NCI-H2171 treated with DMSO at 0.1 percent for 48 hours (cell line): ENCODE results near the gene UGT1A8.
"Not testable (repeated sequence)": the region's sequence is repeated elsewhere in the genome, so short reads cannot be mapped to it uniquely, and the experiment has no call there.

ENCODE experiments used
- DNase-seq: peaks from one replicate; lab custom pipeline; 2025; lab: John Stamatoyannopoulos, UW

UGT1A8 gene

DNA sequence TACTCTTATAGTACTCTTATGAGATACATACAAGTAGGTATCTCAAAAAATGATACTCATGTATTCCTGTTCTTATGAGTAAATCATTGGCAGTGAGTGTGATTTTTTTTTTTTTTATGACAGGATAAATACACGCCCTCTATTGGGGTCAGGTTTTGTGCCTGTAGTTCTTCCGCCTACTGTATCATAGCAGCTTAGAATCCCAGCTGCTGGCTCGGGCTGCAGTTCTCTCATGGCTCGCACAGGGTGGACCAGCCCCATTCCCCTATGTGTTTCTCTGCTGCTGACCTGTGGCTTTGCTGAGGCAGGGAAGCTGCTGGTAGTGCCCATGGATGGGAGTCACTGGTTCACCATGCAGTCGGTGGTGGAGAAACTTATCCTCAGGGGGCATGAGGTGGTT, at the start of gene UGT1A8:
UGT1A8 (plus strand) TSS at position 158 of the 400 bp plus-strand sequence; CDS start at position 233, 75 bp downstream.
- not testable (repeated sequence) for DNase-seq

GRCh38 chr2:233571001-233571400, 46.4 kb upstream of the UGT1A8 start:
- no peak for DNase-seq

GRCh38 chr2:233571462-233571861, 46.0 kb upstream of the UGT1A8 start:
- no peak for DNase-seq

GRCh38 chr2:233572468-233572867, 45.0 kb upstream of the UGT1A8 start:
- peak; percentile 16 for DNase-seq

DNA sequence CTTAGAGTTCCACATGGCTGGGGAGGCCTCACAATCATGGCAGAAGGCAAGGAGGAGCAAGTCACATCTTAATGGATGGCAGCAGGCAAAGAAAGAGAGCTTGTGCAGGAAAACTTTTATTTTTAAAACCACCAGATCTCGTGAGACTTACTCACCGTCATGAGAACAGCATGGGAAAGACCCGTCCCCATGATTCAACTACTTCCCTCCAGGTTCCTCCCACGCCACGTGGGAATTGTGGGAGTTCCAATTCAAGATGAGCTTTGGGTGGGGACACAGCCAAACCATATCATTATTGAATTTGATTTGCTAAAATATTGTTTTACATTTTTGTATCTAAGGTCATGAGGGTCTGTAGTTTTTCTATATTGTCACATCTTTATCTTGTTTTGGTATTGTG, 40.1 kb upstream of the UGT1A8 start:
- DNase-seq, result not testable (repeated sequence)

DNA sequence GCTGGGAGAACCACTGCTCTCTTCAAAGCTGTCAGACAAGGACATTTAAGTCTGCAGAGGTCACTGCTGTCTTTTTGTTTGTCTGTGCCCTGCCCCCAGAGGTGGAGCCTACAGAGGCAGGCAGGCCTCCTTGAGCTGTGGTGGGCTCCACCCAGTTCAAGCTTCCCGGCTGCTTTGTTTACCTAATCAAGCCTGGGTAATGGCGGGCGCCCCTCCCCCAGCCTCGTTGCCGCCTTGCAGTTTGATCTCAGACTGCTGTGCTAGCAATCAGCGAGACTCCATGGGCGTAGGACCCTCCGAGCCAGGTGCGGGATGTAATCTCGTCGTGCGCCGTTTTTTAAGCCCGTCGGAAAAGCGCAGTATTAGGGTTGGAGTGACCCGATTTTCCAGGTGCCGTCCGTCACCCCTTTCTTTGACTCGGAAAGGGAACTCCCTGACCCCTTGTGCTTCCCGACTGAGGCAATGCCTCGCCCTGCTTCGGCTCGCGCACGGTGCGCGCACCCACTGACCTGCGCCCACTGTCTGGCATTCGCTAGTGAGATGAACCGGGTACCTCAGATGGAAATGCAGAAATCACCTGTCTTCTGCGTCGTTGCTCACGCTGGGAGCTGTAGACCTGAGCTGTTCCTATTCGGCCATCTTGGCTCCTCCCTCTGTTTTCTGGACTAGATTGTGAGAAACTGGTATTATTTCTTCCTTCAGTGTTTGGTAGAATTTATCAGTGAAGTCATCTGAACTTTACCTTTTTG, 34.0 kb upstream of the UGT1A8 start:
- DNase-seq, result not testable (repeated sequence)

DNA sequence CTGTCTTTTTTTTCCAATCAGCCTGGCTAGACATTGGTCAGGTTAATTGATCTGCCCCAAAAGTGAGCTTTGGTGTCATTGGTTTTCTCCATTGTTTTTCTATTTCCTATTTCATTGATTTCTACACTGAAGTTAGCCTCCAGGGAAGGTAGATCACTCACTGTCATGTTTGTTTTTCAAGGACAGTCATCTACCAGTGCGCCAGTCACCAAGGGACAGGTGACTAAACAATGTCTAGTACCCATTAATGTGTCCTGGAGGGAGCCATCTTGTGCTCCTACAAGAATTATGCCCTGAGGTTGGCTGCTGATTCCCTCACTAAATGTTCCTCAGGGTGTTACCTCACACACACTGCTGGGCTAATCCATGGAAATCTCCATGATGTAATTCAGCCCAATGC, 33.2 kb upstream of the UGT1A8 start:
- DNase-seq, result no peak

DNA sequence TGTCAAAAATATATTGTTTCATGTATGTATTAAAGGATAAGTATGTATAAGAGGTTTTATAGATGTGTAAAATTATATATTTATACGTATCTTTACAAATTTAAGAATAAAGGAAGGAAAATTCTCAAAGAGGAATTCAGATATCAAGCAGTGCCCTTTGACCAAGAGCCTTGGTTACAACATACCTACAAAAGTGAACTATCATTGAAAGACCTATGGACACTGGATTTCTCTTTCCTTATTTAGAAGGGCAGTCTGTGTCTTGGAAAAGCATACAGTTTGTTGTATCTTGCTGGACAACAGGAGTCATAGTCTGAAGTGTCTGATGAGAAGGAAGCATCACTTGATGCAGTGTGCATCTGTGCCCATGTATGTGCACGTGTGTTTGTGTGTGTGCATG, 29.0 kb upstream of the UGT1A8 start:
- DNase-seq, result no peak

DNA sequence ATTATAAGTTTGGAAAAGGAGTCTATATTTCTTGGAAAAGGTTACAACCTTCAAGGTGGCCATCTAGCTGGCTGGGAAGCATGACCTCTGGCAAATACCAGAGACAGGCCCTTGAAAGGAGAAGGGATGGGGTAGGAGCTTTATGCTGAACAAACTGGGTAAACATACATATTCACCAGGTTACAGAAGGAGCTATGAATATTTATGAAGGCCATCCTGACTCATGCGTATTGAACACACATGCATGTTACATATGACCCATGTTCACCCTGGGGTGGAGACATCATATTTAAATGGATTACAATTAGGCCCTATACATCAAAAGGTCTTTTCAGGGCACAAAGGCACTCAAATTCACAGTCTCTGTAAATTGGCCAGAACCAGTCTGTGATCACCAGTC, 24.7 kb upstream of the UGT1A8 start:
- not testable (repeated sequence) for DNase-seq

DNA sequence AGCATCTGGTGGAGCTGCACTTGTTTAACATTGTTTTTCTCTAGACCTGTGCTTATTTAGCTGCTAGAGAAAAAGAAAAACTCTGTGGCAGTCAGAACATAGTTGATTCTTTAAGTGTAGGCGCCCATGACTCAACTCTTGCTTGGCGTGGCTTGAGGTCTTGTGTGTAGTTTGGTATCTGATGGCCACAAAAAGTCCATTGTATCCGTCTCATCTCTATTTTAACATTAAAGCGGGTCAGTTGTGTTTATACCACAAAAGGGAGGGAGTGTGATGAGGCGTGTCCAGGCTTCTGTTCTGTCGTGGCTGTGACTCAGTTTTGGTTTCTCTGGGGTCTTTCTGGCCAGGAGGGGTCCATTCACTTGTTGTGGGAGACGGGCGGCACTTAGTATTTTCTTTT, 24.2 kb upstream of the UGT1A8 start:
- DNase-seq, result no peak

- DNase-seq, result no peak
These were observed 19.9 kb upstream of the UGT1A8 start for GRCh38 chr2:233597522-233597921.

- no peak for DNase-seq
These were observed 18.5 kb upstream of the UGT1A8 start for GRCh38 chr2:233598952-233599351.

- no peak for DNase-seq
These were observed 17.0 kb upstream of the UGT1A8 start for GRCh38 chr2:233600386-233600785.

DNA sequence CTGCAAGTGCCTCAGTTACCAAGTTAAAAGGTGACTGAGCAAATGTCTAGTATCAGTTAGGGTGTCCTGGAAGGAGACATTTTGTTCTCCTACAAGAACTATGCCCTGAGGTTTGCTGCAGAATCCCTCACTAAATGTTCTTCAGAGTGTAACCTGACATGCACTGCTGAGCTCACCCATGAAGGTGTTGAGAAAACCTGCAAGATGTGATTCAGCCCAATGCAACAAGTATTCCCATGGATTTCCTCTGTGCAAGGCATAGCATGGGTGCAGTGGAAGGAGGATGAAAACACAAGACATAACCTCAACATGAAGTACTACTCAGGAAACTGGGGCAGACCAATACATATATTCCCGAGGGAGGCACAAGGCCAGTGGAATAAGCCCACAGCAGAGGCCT, 15.4 kb upstream of the UGT1A8 start:
- DNase-seq, result no peak

GRCh38 chr2:233603520-233603919, 13.9 kb upstream of the UGT1A8 start:
- no peak for DNase-seq

DNA sequence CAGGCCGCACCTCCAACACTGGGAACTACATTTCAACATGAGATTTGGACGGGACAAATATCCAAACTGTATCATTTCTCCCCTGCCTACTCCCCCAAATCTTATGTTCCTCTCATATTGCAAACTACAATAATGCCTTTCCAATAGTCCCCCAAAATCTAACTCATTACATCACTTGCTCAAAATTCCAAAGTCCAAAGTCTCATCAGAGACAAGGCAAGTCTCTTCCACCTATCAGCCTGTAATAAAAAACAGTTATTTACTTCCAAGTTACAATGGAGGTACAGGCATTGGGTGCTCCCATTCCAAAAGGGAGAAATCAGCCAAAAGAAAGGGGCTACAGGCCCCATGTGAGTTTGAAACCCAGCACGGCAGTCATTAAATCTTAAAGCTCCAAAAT, 12.6 kb upstream of the UGT1A8 start:
- no peak for DNase-seq

GRCh38 chr2:233605680-233606079, 11.8 kb upstream of the UGT1A8 start:
- no peak for DNase-seq

GRCh38 chr2:233611284-233611683, 6.1 kb upstream of the UGT1A8 start:
- no peak for DNase-seq

- no peak for DNase-seq
These were observed 2.8 kb downstream of the UGT1A8 start for GRCh38 chr2:233620204-233620603.

GRCh38 chr2:233621863-233622262, 4.4 kb downstream of the UGT1A8 start:
- DNase-seq, result not testable (repeated sequence)

DNA sequence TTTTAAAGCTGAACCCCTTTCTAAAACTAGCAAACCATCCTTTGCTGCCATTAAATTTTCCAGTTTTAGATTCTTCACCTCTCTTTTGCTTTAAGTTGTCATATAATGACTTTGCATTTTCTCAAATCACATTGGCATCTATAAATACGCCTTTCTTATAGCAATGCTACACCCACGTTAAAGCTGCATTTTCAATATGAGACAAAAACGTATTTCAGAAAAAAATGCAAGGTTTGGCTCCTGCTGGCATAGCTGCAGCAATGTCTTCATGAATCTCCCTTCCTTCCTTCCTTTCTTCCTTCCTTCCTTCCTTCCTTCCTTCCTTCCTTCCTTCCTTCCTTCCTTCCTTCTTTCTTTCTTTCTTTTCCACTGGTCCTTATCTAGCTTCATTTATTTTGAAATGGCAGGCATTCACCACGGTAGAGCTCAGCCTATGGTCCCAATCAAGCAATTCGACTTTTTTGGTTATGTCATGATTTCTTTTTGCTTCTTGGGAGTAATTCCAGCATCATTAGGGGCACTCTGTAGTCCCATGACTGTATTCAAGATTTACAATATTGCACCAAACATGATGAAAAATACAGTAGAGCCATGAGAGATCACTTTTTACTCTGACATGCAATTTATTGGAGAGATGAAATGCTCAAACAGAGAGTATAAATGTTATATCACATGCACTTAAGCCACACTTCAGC, 10.0 kb downstream of the UGT1A8 start:
- DNase-seq, result no peak

DNA sequence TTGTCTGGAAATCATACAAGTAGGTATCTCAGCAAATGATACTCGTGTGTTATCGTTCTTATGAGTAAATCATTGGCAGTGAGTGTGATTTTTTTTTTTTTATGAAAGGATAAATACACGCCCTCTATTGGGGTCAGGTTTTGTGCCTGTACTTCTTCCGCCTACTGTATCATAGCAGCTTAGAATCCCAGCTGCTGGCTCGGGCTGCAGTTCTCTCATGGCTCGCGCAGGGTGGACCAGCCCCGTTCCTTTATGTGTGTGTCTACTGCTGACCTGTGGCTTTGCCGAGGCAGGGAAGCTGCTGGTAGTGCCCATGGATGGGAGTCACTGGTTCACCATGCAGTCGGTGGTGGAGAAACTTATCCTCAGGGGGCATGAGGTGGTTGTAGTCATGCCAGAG, 18.9 kb downstream of the UGT1A8 start, which contains the start of gene UGT1A10:
UGT1A10 (plus strand) TSS at position 143 of the 400 bp plus-strand sequence; CDS start at position 218, 75 bp downstream.
- DNase-seq, result not testable (repeated sequence)

DNA sequence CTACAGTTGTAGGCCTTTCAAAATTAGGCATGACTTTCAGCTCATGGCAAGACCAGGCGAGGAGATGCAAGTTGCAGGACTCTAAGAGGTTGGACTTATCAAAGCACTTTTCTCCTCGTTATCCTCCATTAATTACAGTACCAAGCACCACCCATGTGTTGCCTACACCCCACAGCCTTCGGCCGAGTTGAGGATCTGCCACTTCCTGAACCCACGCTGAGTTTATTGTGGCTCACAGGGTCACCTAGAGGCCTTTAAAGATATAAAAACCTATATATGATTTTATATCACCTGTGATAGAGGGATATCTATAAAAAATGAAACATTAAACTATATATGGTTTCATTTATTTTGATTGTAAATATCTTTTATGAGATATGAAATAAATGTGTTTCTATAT, 21.4 kb downstream of the UGT1A8 start:
- DNase-seq, result no peak
